B cell (primary cell): ENCODE results near the gene TMEM114. TPM values are rescaled to one million over a fixed set of nuclear protein-coding genes. Genes with fewer than 3 reads are reported as not detected.

Source experiments
- ATAC-seq: fragments of 200-7000 bp; cut with Tn5 transposase; one replicate; pipeline ENCODE4 v1.10.0; 2021; ENCODE audit warnings: low read depth, mild to moderate bottlenecking, moderate number of reproducible peaks, moderate library complexity
- CTCF ChIA-PET: fragments of 350-600 bp; sonication (Branson Sonifier 250); formaldehyde crosslinking; loops from one replicate; lab custom pipeline; 2021; ENCODE audit warnings: antibody characterized with exemption, inconsistent platforms; lab: Charles Lee
- POLR2A ChIA-PET: fragments of 350-600 bp; sonication (Branson Sonifier 250); formaldehyde crosslinking; loops from one replicate; lab custom pipeline; 2021; ENCODE audit warnings: antibody characterized with exemption; lab: Charles Lee
- DNase-seq: peaks from one replicate; pipeline ENCODE4 v3.0.0; 2013
- H2AFZ ChIP-seq: 2 replicates; pipeline ENCODE4 v1.6.1; 2012; ENCODE audit warnings: mild to moderate bottlenecking, low read depth, low read length; ENCODE audit not compliant: insufficient read depth, poor library complexity, severe bottlenecking
- H3K27ac ChIP-seq, 2 donors: 1 replicate in 1 of 2; 2 replicates in 1 of 2; pipeline ENCODE4 v1.5.1; 2012 to 2013; ENCODE audit warnings: low read length in 2 of 2, mild to moderate bottlenecking in 2 of 2, moderate library complexity in 1 of 2
- H3K27me3 ChIP-seq, 4 experiments: fragments of 200-600 bp in 1 of 4; sonication (generic) in 1 of 4; replicated peaks in 1 of 4; 1 replicate in 2 of 4; 2 replicates in 2 of 4; pipeline versions ENCODE4 v1.6.1 to v1.7.0; 2013 to 2016; ENCODE audit warnings: low read length in 3 of 4, mild to moderate bottlenecking in 2 of 4, mixed read lengths in 1 of 4, moderate library complexity in 1 of 4; ENCODE audit not compliant: insufficient read depth in 4 of 4, control insufficient read depth in 3 of 4; ENCODE audit errors: control extremely low read depth in 1 of 4
- H3K36me3 ChIP-seq, 2 experiments: replicated peaks in 1 of 2; 1 replicate in 1 of 2; 2 replicates in 1 of 2; pipeline versions ENCODE4 v1.6.1 to v1.7.1; 2013; ENCODE audit warnings: low read length in 1 of 2; ENCODE audit not compliant: insufficient read depth in 2 of 2, control insufficient read depth in 1 of 2; ENCODE audit errors: control extremely low read depth in 1 of 2, extremely low read depth in 1 of 2
- H3K4me1 ChIP-seq, 2 donors: fragments of 200-600 bp in 1 of 2; sonication (generic) in 1 of 2; 1 replicate in 1 of 2; 2 replicates in 1 of 2; pipeline versions ENCODE4 v1.5.1 to v1.6.1; 2013 to 2017; ENCODE audit warnings: low read length in 2 of 2; ENCODE audit not compliant: control insufficient read depth in 2 of 2, insufficient read depth in 2 of 2
- H3K4me2 ChIP-seq: replicated peaks from 2 replicates; pipeline ENCODE3; 2012; ENCODE audit warnings: mild to moderate bottlenecking, low read depth, low read length; ENCODE audit not compliant: poor library complexity, severe bottlenecking
- H3K4me3 ChIP-seq, 5 experiments: fragments of 200-600 bp in 1 of 5; sonication (generic) in 1 of 5; 1 replicate in 3 of 5; 2 replicates in 2 of 5; pipeline versions ENCODE4 v1.5.1 to v1.7.0; 2011 to 2016; ENCODE audit warnings: low read length in 4 of 5, mild to moderate bottlenecking in 4 of 5, low read depth in 2 of 5, control low read depth in 1 of 5, moderate library complexity in 1 of 5; ENCODE audit not compliant: insufficient read depth in 1 of 5; ENCODE audit errors: control extremely low read depth in 1 of 5, extremely low read depth in 1 of 5
- H3K79me2 ChIP-seq: fragments of 200-600 bp; sonication (generic); one replicate; pipeline ENCODE4 v1.6.0; 2016; ENCODE audit warnings: low read length; ENCODE audit not compliant: control insufficient read depth, insufficient read depth
- H3K9ac ChIP-seq: fragments of 200-600 bp; sonication (generic); 2 replicates; pipeline ENCODE4 v1.6.1; 2017; ENCODE audit warnings: mild to moderate bottlenecking, low read length, moderate library complexity
- H3K9me3 ChIP-seq, 3 donors: one replicate each; pipeline versions ENCODE4 v1.6.1 to v1.7.1; 2013; ENCODE audit warnings: low read length in 2 of 3; ENCODE audit not compliant: control insufficient read depth in 2 of 3, insufficient read depth in 1 of 3; ENCODE audit errors: control extremely low read depth in 1 of 3
- H4K20me1 ChIP-seq: 2 replicates; pipeline ENCODE4 v1.6.0; 2012; ENCODE audit warnings: mild to moderate bottlenecking, low read length; ENCODE audit not compliant: insufficient read depth, control insufficient read depth, poor library complexity, severe bottlenecking
- H3K27ac Mint-ChIP-seq: one replicate; pipeline ENCODE4 v1.8.0; 2021; ENCODE audit warnings: mixed read lengths
- H3K27me3 Mint-ChIP-seq: one replicate; pipeline ENCODE4 v1.8.0; 2021; ENCODE audit warnings: mixed read lengths
- H3K4me1 Mint-ChIP-seq: one replicate; pipeline ENCODE4 v1.8.0; 2021; ENCODE audit warnings: mixed read lengths
- H3K4me3 Mint-ChIP-seq: one replicate; pipeline ENCODE4 v1.8.0; 2021; ENCODE audit warnings: mixed read lengths
- H3K9me3 Mint-ChIP-seq: one replicate; pipeline ENCODE4 v1.8.0; 2022; ENCODE audit warnings: mixed read lengths; ENCODE audit not compliant: insufficient read depth
- CTCF ChIP-seq: fragments of 200-600 bp; IDR thresholded peaks from one replicate; pipeline ENCODE4 v1.8.0; 2022; ENCODE audit warnings: antibody characterized with exemption, mild to moderate bottlenecking
- EZH2 ChIP-seq: IDR thresholded peaks from 2 replicates; pipeline ENCODE4 v1.6.1; 2012; ENCODE audit warnings: borderline replicate concordance, low read depth, mild to moderate bottlenecking, moderate library complexity, low read length; ENCODE audit not compliant: insufficient read depth, poor library complexity, severe bottlenecking
- WGBS: methylation state at CpG from one replicate; pipeline ENCODE4 v1.1.5; 2013; ENCODE audit warnings: missing lambda C conversion rate; ENCODE audit not compliant: insufficient coverage; 5-methylcytosine and 5-hydroxymethylcytosine counted together
- intact Hi-C: fragments of 100-400 bp; cut with micrococcal nuclease; formaldehyde crosslinking; loops from one replicate; pipeline ENCODE4 v1.10.0; 2022
- polyA plus RNA-seq: library from polyadenylated mRNA; depleted of rRNA; stranded (reverse); fragments of >200 nt; gene quantifications from 2 replicates; pipeline ENCODE4 v1.2.3, GENCODE V29; 2012
- total RNA-seq, 2 donors: library from RNA; stranded (reverse); fragments of 120-200 nt in 1 of 2; gene quantifications; 1 replicate in 1 of 2; 2 replicates in 1 of 2; pipeline versions ENCODE4 v1.2.3 to v1.2.4, GENCODE V29; 2013 to 2022

Gene TMEM114
- total and polyA plus RNA-seq, 2 donors (not counting 1 experiment from before 2014, with no cell fraction given) = not detected

DNA sequence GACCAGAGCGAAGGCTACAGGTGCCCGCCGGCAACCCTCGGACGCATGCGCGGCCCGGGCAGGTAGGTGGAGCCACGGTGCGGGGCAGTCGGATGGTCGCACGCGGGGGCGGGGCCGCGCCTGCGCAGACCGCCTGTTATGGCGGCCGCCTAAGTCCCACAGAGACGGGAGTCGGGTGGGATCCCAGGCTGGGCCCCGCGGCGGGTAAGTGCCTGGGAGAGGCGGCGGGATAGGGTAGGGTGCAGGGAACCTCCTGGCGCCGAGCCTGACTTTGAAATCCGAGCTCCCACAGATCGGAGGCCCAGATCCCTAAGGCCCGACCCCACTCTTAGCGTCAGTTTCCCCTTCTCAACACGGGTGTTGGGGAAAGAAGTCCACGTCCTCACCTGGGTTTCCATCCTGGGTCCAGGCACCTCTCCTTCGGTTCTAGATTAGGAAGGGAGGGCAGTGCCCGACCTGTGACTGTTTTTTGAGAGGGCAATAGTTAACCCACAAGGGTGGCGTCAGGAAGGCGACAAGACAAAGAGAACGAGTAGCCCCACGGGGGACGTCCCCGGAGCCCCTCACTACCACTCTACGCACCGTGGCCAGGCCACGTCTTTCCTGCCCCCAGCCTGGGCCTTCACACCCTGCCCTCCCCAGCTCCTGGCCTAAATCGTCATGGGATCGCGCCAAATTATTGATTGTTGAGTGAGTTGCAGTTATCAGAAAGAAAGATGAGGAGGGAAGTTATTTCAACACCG, 31.4 kb upstream of the TMEM114 start, which contains the start of gene METTL22:
Gene METTL22 (plus strand): TSS at position 127 of the 743 bp plus-strand sequence. CDS start 3,968 bp downstream, outside the sequence.
- H3K9ac ChIP-seq = peak within 1 kb of the TSS; percentile 93
- WGBS = under 1% methylated on average over 43 of the region's 51 CpGs
- intact Hi-C loops = loop anchor here (1.0 to 5.0 kb wide), 4 partner anchors 53 to 336 kb away; partner anchors contain the start of gene ABAT
- H2AFZ ChIP-seq = peak within 1 kb of the TSS; percentile 91
- ChIA-PET CTCF (interaction anchor here (1.0 kb wide), 2 partner anchors 259 to 314 kb away, joined by 3 read pairs; no protein-coding TSS in a partner anchor), POLR2A (interaction anchor here (0.6 to 1.1 kb wide), 4 partner anchors 14 to 375 kb away, joined by 3 to 5 read pairs (median 4); partner anchors contain the start of genes PMM2 and TMEM186)
- H3K4me2 ChIP-seq = peak within 1 kb of the TSS; percentile 80
- ATAC-seq (peak; percentile 99), DNase-seq (peak; percentile 94)
- peaks cover 9% of the 10 kb centered on the region for H3K27me3 Mint-ChIP-seq
- H4K20me1 ChIP-seq = peaks cover 12% of the 10 kb centered on the region
- H3K4me1 ChIP-seq = peaks cover 12 to 15% of the 10 kb centered on the region in 2 donors
- H3K9me3 Mint-ChIP-seq = no peaks in the 10 kb centered on the region
- peak within 1 kb of the TSS; percentile 88 to 100 (median 98) for H3K4me3 ChIP-seq
- H3K4me1 Mint-ChIP-seq = peaks cover 21% of the 10 kb centered on the region
- H3K9me3 ChIP-seq = peaks cover 0 to 2% (median 0%) of the 10 kb centered on the region in 3 donors
- TF ChIP-seq CTCF (no peak), EZH2 (no peak)
- peak within 1 kb of the TSS; percentile 94 for H3K4me3 Mint-ChIP-seq
- peak within 1 kb of the TSS; percentile 86 for H3K27ac Mint-ChIP-seq
- H3K27ac ChIP-seq = peak within 1 kb of the TSS; percentile 75 to 86
- peaks cover 0 to 6% (median 0%) of the 10 kb centered on the region in 4 experiments for H3K27me3 ChIP-seq
- peaks cover 41% of the 10 kb centered on the region for H3K79me2 ChIP-seq
- peaks cover 2 to 8% of the 10 kb centered on the region in 2 experiments for H3K36me3 ChIP-seq
